ENCODE data around the gene CHST11. TPM values are rescaled to one million over a fixed set of nuclear protein-coding genes. Genes with fewer than 3 reads are reported as not detected.

Gene CHST11
- total RNA-seq, 3 donors from 2014 or later, result 12.5 to 16.4 (median 15.5) TPM

DNA sequence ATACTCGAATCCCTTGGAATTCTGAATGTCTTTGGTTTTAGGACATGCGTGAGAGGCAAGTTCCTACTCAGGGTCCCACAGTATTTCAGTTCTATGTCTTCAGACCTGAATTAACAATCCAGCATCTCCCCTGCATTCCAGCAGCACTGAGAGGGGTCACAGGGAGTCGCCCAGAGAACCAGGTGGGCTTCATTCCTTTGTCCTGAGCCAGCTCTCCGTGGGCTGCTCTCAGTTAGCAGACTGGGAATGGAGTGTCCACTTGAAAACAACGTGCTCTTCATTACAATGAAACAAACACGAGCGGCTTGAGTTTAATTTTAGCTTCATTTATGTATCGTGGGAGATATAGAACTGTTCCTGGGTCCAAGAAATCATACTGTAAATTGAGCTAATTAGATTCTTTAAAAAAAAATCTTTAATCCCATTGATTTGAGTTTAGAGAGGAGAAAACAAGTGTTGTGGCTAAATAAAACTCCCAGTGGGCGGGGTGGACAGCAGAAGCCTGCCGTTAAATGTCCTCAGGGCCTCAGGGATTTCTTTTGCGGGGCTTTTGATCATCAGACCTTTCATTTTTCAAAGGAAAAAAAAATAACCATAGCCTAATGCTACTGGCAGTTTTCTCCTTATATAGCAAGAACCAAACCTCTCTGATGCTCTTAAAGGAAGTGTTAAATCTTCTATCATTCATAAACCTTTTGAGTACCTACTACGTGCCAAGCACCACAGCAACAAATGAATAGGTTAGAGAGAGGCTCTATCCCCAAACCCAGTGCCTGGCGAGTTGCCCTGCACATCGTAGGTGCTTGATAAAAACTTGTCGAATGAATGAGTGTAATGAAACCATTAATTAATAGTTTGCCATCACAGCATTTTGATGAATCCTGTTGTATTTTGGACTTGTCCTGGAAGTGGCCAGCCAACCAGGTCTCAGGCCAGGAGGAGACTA is 140.4 kb downstream of the CHST11 start:
- intact Hi-C loops (cut with DNase I; ENCODE audit: low total_unique reads), result no loop called here
- Histone ChIP-seq H3K27me3 (no peaks in the 10 kb centered on the region), H3K27ac (peak overlapping the region in 1 of 2 donors; percentile 53), H3K4me1 (no peaks in the 10 kb centered on the region), H3K9me3 (no peaks in the 10 kb centered on the region), H3K4me3 (no peak overlapping the region), H3K36me3 (no peaks in the 10 kb centered on the region)
- TF ChIP-seq POLR2AphosphoS5 (IDR thresholded peaks at IDR 0.05) (no peak), CTCF (IDR thresholded peaks at IDR 0.05) (no peak), POLR2A (IDR thresholded peaks at IDR 0.05) (no peak)
- no peak for DNase-seq (ENCODE audit: low spot score in 2 of 2)

GRCh38 chr12:104598342-104599271 is 141.9 kb downstream of the CHST11 start:
- intact Hi-C loops (cut with DNase I; ENCODE audit: low total_unique reads), result no loop called here
- H3K27ac ChIP-seq, result no peak overlapping the region
- H3K27me3 ChIP-seq, result no peaks in the 10 kb centered on the region
- no peaks in the 10 kb centered on the region for H3K9me3 ChIP-seq
- TF ChIP-seq CTCF (IDR thresholded peaks at IDR 0.05) (no peak), POLR2AphosphoS5 (IDR thresholded peaks at IDR 0.05) (no peak), POLR2A (IDR thresholded peaks at IDR 0.05) (no peak)
- no peak overlapping the region for H3K4me3 ChIP-seq
- no peak for DNase-seq (ENCODE audit: low spot score in 2 of 2)
- H3K4me1 ChIP-seq, result no peaks in the 10 kb centered on the region
- no peaks in the 10 kb centered on the region for H3K36me3 ChIP-seq

DNA sequence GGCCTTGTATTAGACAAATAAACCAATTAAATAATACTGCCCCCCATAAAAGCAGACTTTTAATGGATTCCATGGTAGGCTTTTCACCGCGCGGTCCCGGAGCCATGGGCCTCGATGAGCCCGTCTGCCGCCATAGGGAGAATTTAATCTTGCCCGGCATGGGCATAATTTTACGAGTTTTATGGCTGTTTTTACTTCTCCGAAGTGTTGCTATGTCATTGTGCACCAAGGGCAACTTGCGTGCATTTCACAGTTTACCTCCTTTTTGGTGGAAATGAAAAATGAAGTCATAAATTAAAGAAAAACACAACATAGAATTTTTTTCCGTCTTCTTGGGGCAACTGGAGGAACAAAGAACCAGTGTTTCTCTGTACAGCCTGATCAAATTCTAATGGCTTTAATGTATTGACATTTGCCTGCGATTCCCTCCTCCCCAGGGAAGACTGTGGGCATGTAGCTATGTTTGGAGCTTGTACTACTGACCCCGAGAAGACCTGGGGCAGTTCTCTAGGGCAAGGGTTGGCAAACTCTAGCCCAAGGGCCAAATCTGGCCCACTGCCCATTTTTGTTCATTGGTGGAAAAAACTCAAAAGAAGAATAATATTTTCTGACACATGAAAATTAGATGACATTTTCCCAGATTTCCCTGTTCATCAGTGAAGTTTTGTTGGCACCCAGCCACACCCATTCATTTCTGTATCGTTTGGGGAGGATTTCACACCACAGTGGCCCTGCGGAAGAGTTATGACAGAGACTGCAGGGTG is 142.7 kb downstream of the CHST11 start:
- no peak overlapping the region for H3K27ac ChIP-seq
- H3K4me3 ChIP-seq, result no peak overlapping the region
- DNase-seq (ENCODE audit: low spot score in 2 of 2), result no peak
- H3K9me3 ChIP-seq, result no peaks in the 10 kb centered on the region
- intact Hi-C loops (cut with DNase I; ENCODE audit: low total_unique reads), result no loop called here
- no peaks in the 10 kb centered on the region for H3K27me3 ChIP-seq
- H3K36me3 ChIP-seq, result no peaks in the 10 kb centered on the region
- TF ChIP-seq CTCF (IDR thresholded peaks at IDR 0.05) (no peak), POLR2AphosphoS5 (IDR thresholded peaks at IDR 0.05) (no peak), POLR2A (IDR thresholded peaks at IDR 0.05) (no peak)
- H3K4me1 ChIP-seq, result no peaks in the 10 kb centered on the region

DNA sequence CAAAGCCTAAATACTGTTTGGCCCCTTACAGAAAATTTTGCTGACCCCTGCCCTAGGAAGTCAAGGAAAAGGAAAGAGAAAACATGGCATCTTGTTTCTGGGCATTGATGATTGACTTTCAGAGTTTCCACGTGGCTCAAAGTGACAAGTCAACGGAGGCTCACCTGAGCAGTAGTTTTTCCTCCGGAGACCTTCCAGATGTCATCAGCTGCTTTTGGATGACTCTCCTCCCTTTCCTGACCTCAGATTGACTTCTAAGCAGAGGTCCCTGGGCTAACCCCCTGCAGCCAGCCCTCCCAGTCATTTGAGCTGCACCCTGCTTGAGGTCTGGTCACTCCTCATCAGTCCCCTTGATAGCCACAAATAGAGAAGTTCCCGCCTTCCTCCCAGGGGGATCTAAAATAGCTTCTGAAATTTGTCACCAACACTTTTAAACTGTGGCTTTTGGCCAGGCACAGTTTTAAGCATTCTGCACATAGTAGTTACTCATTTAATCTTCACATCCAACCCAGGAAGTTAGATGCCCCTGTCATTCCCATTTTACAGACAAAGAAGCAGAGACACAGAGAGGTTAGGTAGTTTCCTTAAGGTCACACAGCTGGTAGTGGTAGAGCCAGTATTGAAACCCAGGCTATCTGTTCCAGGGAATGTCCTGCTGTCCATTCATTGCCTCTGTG is 143.4 kb downstream of the CHST11 start:
- TF ChIP-seq POLR2AphosphoS5 (IDR thresholded peaks at IDR 0.05), result no peak
- no peak for TF ChIP-seq CTCF (IDR thresholded peaks at IDR 0.05)
- no peak for TF ChIP-seq POLR2A (IDR thresholded peaks at IDR 0.05)
- H3K27me3 ChIP-seq, result no peaks in the 10 kb centered on the region
- intact Hi-C loops (cut with DNase I; ENCODE audit: low total_unique reads), result no loop called here
- H3K4me1 ChIP-seq, result no peaks in the 10 kb centered on the region
- H3K9me3 ChIP-seq, result no peaks in the 10 kb centered on the region
- H3K4me3 ChIP-seq, result no peak overlapping the region
- no peak overlapping the region for H3K27ac ChIP-seq
- no peaks in the 10 kb centered on the region for H3K36me3 ChIP-seq
- no peak for DNase-seq (ENCODE audit: low spot score in 2 of 2)

Data from breast epithelium (tissue), 4 donors.